ENCODE results near the gene TBX5.

Gene TBX5

DNA sequence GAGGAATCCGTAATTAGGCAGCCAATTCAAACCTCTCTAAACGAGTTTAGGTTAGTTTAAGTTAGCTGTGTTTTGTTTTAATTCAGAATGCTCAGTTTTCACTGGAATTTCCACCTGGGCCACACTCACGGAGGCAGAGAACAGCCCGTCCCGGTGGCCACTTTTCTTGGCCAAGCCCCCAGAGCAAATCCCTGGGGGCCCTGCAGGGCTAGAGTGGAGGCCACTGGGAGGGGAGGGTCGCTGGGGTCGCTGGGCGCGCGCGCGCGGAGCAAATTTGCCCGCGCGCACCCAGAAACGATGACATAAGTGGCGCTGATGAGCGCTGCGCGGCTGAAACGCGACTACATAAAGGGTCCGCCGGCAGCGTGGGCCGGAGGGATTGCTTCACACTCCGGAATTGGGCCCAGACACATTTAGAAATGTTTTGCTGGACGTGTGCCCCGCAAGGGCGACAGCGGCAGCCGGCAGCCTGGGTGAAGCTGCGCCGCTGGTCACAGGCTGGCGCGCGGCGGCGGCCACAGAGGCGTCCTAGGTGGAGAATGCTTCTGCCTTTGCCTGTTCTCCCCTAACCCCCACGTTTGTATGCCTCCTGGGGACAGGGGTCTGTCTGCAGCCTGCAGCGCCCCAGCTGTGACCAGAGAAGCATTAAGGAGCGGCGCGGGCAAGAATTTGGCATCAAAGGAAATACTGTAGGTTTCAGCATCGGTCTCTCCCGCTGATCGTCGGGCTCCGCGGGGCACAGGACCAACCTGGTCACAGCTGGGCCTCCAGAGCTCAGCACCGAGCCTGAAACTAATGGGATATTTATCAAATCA, 37.9 kb upstream of the TBX5 start:
- H3K4me1 ChIP-seq (ENCODE audit: control insufficient read depth, low read length), result no peaks in the 10 kb centered on the region
- H3F3A ChIP-seq (ENCODE audit: control insufficient read depth, insufficient read depth), result no peaks in the 10 kb centered on the region
- no peak overlapping the region for H3K4me2 ChIP-seq (ENCODE audit: low read length)
- no peaks in the 10 kb centered on the region for H4K20me1 ChIP-seq (ENCODE audit: control insufficient read depth, insufficient read depth, low read depth, low read length)
- H3K9me2 ChIP-seq (replicated peaks; ENCODE audit: control insufficient read depth, low read length), result no peaks in the 10 kb centered on the region
- H3K27me3 ChIP-seq (ENCODE audit: control insufficient read depth, low read length), result no peaks in the 10 kb centered on the region
- H3K36me3 ChIP-seq (ENCODE audit: control insufficient read depth, low read length), result no peaks in the 10 kb centered on the region
- no peaks in the 10 kb centered on the region for H3K9me3 ChIP-seq (ENCODE audit: control insufficient read depth, insufficient read depth, low read length)
- no peak overlapping the region for H3K27ac ChIP-seq (ENCODE audit: low read depth, low read length)
- H3K4me3 ChIP-seq (ENCODE audit: low read length), result no peak overlapping the region
- no peak for TF ChIP-seq EZH2phosphoT487 (IDR thresholded peaks at IDR 0.05; ENCODE audit: borderline replicate concordance, low read length)
- TF ChIP-seq, protein P1, sequence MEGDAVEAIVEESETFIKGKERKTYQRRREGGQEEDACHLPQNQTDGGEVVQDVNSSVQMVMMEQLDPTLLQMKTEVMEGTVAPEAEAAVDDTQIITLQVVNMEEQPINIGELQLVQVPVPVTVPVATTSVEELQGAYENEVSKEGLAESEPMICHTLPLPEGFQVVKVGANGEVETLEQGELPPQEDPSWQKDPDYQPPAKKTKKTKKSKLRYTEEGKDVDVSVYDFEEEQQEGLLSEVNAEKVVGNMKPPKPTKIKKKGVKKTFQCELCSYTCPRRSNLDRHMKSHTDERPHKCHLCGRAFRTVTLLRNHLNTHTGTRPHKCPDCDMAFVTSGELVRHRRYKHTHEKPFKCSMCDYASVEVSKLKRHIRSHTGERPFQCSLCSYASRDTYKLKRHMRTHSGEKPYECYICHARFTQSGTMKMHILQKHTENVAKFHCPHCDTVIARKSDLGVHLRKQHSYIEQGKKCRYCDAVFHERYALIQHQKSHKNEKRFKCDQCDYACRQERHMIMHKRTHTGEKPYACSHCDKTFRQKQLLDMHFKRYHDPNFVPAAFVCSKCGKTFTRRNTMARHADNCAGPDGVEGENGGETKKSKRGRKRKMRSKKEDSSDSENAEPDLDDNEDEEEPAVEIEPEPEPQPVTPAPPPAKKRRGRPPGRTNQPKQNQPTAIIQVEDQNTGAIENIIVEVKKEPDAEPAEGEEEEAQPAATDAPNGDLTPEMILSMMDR (IDR thresholded peaks at IDR 0.05; ENCODE audit: low read depth, low read length, poor library complexity, severe bottlenecking), result no peak
- no peaks in the 10 kb centered on the region for H3K79me2 ChIP-seq (ENCODE audit: control insufficient read depth, low read length)

DNA sequence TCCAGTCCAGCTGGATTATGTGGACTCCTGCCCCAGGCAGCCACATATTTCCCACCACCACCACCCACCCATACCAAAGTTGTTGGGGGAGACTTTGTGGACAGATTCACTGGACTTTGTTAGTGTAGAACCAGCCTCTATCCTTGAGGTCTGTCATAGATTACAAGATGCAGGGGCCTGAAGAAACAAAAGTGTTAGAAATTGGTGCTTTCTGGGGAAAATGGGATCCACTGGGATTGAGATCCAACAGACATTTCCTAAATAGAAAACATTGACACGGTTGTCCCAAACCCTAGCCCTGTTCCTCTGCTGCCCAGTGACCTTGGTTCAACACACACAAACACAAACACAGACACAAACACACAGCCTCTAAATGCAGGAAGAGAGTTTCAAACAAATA, 36.6 kb upstream of the TBX5 start:
- no peaks in the 10 kb centered on the region for H3K9me2 ChIP-seq (replicated peaks; ENCODE audit: control insufficient read depth, low read length)
- H3K4me1 ChIP-seq (ENCODE audit: control insufficient read depth, low read length), result no peaks in the 10 kb centered on the region
- H3K36me3 ChIP-seq (ENCODE audit: control insufficient read depth, low read length), result no peaks in the 10 kb centered on the region
- no peaks in the 10 kb centered on the region for H3F3A ChIP-seq (ENCODE audit: control insufficient read depth, insufficient read depth)
- H3K4me3 ChIP-seq (ENCODE audit: low read length), result no peak overlapping the region
- no peaks in the 10 kb centered on the region for H3K9me3 ChIP-seq (ENCODE audit: control insufficient read depth, insufficient read depth, low read length)
- no peaks in the 10 kb centered on the region for H4K20me1 ChIP-seq (ENCODE audit: control insufficient read depth, insufficient read depth, low read depth, low read length)
- H3K4me2 ChIP-seq (ENCODE audit: low read length), result no peak overlapping the region
- H3K27me3 ChIP-seq (ENCODE audit: control insufficient read depth, low read length), result no peaks in the 10 kb centered on the region
- H3K27ac ChIP-seq (ENCODE audit: low read depth, low read length), result no peak overlapping the region
- no peak for TF ChIP-seq EZH2phosphoT487 (IDR thresholded peaks at IDR 0.05; ENCODE audit: borderline replicate concordance, low read length)
- no peaks in the 10 kb centered on the region for H3K79me2 ChIP-seq (ENCODE audit: control insufficient read depth, low read length)

DNA sequence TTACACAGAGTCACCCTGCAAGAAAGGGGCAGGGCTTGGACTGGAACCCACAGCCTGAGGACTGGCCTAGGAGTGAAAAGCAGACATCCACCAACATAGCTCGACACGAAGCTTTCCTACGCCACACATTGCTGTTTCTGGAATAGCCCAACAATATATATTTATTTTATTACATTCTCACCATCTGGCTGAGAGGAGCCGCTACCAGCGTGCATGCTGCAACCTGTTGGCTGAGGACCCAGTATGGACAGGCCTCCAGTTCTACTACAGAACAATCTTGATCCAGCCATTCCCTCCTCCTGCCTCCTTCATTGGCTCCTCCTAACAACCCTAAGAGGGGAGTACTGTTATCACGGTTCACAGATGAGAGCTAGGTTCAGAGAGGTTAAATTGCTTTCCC, 35.6 kb upstream of the TBX5 start:
- Histone ChIP-seq H3K27ac (ENCODE audit: low read depth, low read length) (no peak overlapping the region), H3K27me3 (ENCODE audit: control insufficient read depth, low read length) (no peaks in the 10 kb centered on the region)

DNA sequence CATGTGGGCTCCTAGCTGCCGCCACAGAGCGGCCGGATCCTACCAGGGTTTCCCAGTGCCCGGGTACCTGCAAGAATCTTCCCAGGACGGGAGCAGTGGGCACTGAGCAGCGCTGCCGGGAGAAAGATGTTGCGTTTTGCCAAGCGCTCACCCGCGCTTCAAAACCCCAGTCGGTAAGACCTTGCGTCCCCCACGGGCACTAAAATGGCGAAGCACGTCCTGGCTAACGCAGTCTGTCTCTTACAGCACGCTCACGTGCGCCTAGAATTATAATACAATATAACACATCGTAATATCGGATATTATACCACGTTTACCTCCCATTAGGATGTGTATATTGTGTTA, 35.1 kb upstream of the TBX5 start:
- TF ChIP-seq, protein P1 (IDR thresholded peaks at IDR 0.05; ENCODE audit: low read depth, low read length, poor library complexity, severe bottlenecking), result no peak
- no peak for TF ChIP-seq EZH2phosphoT487 (IDR thresholded peaks at IDR 0.05; ENCODE audit: borderline replicate concordance, low read length)
- Histone ChIP-seq H3K4me3 (ENCODE audit: low read length) (no peak overlapping the region), H3K27me3 (ENCODE audit: control insufficient read depth, low read length) (no peaks in the 10 kb centered on the region)

More for the DNA sequence above, 35.6 kb upstream of the TBX5 start:
- Histone ChIP-seq H3K36me3 (ENCODE audit: control insufficient read depth, low read length) (no peaks in the 10 kb centered on the region), H3K4me2 (ENCODE audit: low read length) (no peak overlapping the region), H4K20me1 (ENCODE audit: control insufficient read depth, insufficient read depth, low read depth, low read length) (no peaks in the 10 kb centered on the region), H3K9me2 (replicated peaks; ENCODE audit: control insufficient read depth, low read length) (no peaks in the 10 kb centered on the region), H3K4me1 (ENCODE audit: control insufficient read depth, low read length) (no peaks in the 10 kb centered on the region), H3K79me2 (ENCODE audit: control insufficient read depth, low read length) (no peaks in the 10 kb centered on the region), H3K9me3 (ENCODE audit: control insufficient read depth, insufficient read depth, low read length) (no peaks in the 10 kb centered on the region), H3F3A (ENCODE audit: control insufficient read depth, insufficient read depth) (no peaks in the 10 kb centered on the region), H3K4me3 (ENCODE audit: low read length) (no peak overlapping the region)
- TF ChIP-seq, protein P1 (IDR thresholded peaks at IDR 0.05; ENCODE audit: low read depth, low read length, poor library complexity, severe bottlenecking), result no peak
- no peak for TF ChIP-seq EZH2phosphoT487 (IDR thresholded peaks at IDR 0.05; ENCODE audit: borderline replicate concordance, low read length)

More for the DNA sequence above, 35.1 kb upstream of the TBX5 start:
- Histone ChIP-seq H4K20me1 (ENCODE audit: control insufficient read depth, insufficient read depth, low read depth, low read length) (no peaks in the 10 kb centered on the region), H3K4me2 (ENCODE audit: low read length) (no peak overlapping the region), H3K9me3 (ENCODE audit: control insufficient read depth, insufficient read depth, low read length) (no peaks in the 10 kb centered on the region), H3K4me1 (ENCODE audit: control insufficient read depth, low read length) (no peaks in the 10 kb centered on the region), H3K27ac (ENCODE audit: low read depth, low read length) (no peak overlapping the region), H3K79me2 (ENCODE audit: control insufficient read depth, low read length) (no peaks in the 10 kb centered on the region), H3K9me2 (replicated peaks; ENCODE audit: control insufficient read depth, low read length) (no peaks in the 10 kb centered on the region), H3K36me3 (ENCODE audit: control insufficient read depth, low read length) (no peaks in the 10 kb centered on the region), H3F3A (ENCODE audit: control insufficient read depth, insufficient read depth) (no peaks in the 10 kb centered on the region)

All from DOHH2 (cell line).